ENCODE results near the gene CD28.
"Not testable (repeated sequence)": the region's sequence is repeated elsewhere in the genome, so short reads cannot be mapped to it uniquely, and the experiment has no call there.

Gene CD28

DNA sequence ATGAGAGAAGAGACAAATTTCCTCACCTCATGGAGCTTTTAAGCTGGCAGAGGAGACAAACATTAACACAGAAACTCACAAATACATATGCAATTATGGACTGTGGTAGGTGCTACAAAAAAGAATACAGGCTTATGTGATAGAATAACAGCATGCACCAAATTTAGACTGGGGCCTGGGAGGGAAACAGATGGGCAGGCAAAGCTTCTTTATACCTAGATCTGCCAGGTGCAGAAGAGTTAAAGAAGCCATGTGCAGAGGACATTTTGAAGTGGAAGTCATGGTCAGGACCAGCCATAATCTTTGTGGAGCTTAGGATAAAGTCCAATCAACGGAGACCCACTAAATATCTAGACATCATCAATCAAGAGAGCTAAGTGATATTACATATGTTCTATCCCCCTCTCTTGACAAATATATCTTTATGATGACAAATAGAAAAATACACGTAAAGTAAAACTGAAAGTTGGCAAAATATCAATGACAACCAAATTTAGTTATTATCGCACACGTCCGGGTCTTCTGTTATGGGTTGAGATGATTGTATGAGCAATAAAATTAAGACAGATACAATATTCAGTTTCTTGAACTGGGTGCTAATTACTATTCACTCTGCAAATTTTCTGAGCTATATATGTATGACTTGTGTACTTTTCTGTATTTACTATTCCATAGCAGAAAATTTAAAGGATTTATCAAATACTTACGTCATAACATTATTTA, 44.1 kb downstream of the CD28 start:
- FAIRE-seq: no peak

DNA sequence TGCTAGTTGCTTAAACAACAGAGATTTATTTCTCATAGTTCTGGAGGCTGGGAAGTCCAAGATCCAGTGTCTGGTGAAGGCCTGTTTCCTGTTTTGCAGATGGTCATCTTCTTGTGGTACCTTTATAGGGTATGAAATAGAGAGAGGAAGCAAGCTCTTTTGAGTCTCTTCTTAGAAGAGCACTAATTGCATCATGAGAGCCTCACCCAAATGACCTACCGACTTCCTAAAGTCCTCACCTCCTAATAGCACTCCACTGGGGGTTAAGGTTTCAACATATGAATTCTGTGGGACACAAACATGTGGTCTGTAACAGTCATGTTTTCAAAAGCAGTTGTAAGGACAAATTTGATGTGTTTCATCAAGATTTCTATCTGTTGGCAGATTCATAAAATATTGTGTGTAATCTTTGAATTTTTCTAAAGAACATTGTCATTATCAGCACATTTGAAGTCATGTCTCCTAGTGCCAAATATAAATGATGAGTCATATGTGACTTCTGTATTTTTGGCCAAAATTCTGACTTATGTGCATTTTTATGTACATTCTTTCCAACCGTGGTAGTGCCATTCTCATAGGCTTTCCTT, 45.3 kb downstream of the CD28 start:
- FAIRE-seq: no peak

DNA sequence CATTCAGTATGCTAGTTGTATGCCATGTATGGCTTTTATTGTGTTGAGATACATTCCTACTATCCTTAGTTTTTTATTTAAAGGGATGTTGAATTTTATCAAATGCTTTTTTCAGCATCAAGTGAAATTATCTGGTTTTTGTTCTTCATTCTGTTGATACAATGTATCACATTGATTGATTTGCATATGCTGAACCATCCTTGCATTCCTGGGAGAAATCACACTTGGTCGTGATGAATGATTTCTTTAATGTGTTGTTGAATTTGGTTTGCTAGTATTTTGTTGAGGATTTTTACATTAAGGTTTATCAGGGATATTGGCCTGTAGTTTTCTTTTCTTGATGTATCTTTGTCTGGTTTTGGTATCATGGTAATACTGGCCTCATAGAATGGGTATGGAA, 49.7 kb downstream of the CD28 start:
- FAIRE-seq: no peak

GRCh38 chr2:203758841-203759689, 52.6 kb downstream of the CD28 start:
- FAIRE-seq: no peak

DNA sequence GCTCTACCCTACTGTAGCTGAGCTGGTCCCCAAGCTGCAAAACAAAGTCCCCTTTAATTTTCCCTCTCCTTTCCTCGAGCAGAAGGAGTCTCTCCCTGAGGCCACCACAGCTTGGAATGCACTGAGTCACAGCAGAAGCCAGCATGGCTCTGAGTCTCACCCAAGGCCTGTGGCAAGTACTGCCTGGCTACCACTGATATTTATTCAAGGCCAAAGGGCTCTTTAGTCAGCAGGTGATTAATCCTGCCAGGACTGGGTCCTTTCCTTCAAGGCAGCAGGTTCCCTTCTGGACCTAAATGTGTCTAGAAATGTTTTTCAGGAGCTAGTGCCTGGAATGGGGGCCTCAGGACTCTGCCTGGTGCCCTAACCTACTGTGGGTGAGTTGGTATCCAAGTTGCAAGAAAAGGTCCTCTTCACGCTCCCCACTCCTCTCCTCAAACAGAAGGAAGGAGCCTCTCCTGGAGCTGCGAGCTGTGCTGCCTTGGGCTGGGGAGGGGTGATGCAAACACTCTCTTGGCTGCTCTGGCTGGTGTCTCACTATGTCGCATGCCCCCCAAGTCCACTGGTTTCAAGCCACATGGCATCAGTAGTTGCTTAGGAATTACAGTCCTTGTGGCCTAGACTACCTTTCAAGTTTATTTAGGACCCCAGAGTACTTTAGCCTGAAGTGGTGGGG, 53.4 kb downstream of the CD28 start:
- FAIRE-seq: no peak

DNA sequence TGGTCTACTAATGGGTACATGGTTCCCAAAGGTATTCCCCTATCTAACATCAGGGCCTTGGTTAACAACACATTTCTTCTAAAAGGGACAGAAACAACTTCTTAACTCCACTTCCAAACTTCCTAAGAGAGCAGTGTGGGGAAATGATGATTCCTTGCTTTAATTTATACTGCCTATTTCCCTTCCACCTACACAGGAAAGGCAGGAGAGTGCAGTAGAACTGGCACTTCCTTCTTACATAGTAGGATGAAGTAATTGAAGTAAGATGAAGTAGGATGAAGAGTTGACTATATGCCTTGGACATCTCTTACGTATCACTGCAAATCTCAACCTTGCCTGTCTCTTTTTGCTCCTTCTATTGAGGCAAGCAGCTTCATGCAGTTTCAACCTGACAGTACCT, 54.7 kb downstream of the CD28 start:
- no peak for FAIRE-seq

DNA sequence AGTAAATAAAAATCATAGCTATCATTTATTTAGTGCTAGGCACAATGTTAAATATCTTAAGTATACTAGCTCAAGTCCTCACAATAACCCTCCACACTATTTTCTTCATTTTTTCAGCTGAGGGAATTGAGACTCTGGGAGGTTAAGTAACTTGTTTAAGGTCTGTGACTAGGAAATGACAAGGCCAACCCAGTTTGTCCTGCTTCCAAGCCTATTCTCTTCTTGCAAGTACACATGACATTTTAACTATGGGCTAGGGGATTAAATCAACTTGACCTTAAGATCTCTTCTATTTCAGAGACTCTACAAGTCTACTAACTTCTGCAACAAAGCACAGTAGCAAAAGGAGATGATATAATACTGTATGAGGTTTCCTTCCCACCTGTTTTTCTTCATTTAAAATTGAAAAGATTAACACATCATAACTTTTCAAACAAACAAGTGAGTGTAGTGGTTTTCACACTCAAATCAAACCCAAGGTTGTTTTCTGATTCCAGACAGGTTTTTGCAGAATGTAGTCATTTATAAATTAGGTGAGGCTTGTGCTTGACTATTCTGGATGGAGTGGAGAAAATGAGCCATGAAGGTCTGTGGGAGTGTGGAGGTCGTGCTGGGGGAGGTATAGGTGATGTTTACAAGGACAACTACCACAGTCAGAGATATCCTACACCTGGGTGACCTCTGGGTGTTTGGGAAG, 57.0 kb downstream of the CD28 start:
- no peak for FAIRE-seq

- no peak for FAIRE-seq
These were observed 57.7 kb downstream of the CD28 start for GRCh38 chr2:203763938-203764664.

DNA sequence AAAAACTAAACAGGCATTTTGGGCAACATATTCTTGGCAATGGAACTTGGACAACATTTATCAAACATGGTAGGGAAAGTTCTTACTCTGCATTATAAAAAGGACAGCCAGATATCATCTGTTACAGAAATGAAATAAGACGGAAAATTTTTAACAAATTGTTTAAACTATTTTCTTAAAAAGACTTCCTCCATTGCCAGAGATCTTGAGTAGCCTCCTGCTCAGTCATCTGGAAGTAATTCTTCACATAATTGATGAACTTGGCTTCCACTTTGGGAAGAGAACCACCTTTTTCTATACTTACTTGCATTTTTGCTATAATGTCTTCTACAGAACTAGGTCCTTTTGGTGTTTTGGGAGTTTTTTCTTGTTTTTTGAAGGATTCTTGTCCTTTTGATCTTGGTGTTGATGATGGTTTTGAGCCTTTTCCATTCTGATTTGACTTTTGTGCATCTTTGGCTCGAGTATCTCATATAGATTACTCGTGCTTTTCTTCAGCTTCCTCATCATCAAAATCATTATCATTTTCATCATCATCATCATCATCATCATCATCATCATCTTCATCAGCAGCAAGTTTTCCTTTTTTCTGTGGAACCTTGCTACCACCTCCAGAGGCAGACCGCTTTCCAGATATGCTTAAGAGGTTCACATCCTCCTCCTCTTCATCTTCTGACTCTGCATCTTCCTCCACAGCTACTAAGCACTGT, 66.2 kb downstream of the CD28 start:
- no peak for FAIRE-seq

GRCh38 chr2:203774760-203775159, 68.3 kb downstream of the CD28 start:
- FAIRE-seq: no peak

DNA sequence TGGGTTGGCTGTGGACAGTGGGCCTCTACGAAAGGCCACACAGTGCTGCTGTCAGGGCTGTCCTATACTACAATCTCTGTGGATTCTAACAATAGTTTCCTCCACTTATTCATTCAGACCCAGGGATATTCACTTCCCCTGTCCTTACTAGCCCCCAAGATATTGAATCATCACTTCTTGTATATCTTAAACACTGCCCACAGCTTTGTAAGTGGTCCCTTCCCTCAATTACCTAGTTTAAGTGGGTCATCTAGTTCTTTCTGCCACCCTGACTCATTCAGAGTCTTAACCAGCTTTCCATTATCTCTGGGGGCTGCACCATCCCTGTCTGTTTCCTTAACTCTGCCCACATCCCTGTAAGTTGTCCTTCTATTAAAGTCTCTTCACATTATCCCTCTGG, 69.2 kb downstream of the CD28 start:
- FAIRE-seq: no peak

GRCh38 chr2:203777030-203777429, 70.6 kb downstream of the CD28 start:
- FAIRE-seq: no peak

DNA sequence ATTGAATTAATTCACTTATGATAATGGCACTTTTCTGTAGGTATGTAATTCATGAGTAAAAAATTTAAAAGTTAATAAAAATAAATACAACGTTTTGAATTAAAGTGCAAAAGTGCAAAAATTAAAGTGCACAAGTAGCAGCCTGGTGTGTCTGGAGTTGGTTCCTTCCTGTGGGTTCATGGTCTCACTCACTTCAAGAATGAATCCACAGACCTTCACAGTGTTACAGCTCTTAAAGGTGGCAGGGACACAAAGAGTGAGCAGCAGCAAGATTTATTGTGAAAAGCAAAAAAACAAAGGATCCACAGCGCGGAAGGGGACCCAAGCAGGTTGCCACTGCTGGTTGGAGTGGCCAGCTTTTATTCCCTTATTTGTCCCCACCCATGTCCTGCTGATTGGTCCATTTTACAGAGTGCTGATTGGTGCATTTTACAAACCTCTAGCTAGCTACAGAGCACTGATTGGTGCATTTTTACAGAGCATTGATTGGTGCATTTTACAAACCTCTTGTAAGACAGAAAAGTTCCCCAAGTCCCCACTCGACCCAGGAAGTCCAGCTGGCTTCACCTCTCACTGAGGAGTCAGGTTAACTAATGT, 73.1 kb downstream of the CD28 start:
- FAIRE-seq: not testable (repeated sequence)

DNA sequence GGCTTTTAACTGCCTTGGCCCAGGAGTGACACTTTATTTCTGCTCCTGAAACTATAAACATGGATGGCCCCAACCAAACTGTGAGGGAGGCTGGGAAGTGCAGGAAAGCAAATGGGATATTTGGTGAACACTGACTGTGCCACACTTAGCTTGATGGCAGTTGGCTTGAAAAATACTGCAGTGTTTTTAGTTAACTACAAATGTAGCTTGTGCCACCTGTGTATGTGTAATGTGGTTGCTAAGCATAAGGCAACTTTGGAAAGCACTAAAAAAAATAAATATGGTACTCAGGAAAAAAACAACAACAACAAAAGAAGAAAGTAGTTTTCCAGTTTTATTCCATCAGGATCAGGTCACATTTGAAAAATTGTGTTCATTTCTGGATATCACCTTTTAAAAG, 73.8 kb downstream of the CD28 start:
- no peak for FAIRE-seq

DNA sequence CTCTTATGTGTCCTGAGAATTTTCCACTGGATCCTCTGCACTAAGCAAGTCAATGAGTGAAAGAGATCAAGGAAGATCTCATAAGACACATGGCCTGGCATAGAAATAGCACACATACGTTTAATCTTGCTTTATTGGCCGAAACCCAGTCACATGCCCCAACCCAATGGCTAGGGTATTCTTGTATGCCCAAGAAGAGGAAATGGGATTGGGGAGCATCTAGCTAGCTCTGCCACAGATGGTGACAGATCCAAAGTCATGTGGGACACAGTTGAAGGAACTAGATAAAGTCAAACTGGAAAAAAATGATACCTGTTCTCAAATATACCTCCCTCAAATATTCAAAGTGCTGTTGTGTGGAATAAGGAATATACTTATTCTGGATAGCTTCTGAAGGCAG, 74.7 kb downstream of the CD28 start:
- FAIRE-seq: no peak

DNA sequence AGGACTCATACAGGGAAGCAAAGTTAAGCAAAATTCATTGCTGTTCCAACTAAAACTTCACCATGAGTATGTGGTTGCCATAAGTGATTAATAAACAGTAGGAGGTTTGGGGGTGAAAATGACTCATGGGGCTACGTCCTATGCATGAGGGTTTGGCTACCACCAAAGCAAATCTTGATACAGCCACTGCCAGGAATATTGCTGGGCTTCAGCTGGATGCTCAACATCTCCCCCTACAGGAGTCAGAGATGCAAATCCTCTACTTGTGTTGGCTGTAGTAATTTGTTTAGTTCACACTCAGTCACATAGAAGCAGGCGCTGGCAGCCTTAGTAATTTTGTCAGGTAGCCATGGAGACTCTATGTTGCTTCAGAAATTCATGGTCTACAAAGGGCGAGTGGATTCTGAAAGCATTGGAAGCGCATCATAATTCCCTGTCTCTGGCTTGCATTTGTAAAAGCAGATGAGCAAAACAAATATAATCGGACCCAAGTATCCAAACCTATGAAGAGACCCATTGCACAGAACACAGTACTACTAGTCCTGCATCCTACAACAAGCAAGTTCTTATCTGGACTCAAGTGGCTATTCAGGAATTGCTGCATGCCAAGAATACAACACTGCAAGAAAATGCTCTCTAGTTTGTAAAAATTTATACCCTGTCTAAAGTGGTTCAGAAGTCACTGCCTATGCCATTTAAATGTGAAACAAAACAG, 76.0 kb downstream of the CD28 start:
- no peak for FAIRE-seq

GRCh38 chr2:203783496-203784203, 77.2 kb downstream of the CD28 start:
- no peak for FAIRE-seq

DNA sequence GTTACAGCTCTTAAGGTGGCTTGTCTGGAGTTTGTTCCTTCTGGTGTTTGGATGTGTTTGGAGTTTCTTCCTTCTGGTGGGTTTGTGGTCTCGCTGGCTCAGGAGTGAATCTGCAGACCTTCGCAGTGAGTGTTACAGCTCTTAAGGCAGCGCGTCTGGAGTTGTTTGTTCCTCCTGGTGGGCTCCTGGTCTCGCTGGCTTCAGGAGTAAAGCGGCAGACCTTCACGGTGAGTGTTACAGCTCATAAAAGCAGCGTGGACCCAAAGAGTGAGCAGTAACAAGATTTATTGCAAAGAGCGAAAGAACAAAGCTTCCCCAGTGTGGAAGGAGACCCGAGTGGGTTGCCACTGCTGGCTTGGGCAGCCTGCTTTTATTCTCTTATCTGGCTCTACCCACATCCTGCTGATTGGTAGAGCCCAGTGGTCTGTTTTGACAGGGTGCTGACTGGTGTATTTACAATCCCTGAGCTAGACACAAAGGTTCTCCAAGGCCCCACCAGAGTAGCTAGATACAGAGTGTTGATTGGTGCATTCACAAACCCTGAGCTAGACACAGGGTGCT, 78.4 kb downstream of the CD28 start:
- not testable (repeated sequence) for FAIRE-seq

Data from endometrium (tissue), 2 donors.